Measurements from ENCODE around the gene TMEM248. TPM values are rescaled to one million over a fixed set of nuclear protein-coding genes. Genes with fewer than 3 reads are reported as not detected.
"Not testable (repeated sequence)": the region's sequence is repeated elsewhere in the genome, so short reads cannot be mapped to it uniquely, and the experiment has no call there.

TMEM248 gene
- total and polyA plus RNA-seq, 10 of the 15 experiments (the other 5 are each of a cell fraction or from before 2014, with no cell fraction given), result 6.3 to 93.5 (median 64.9) TPM

DNA sequence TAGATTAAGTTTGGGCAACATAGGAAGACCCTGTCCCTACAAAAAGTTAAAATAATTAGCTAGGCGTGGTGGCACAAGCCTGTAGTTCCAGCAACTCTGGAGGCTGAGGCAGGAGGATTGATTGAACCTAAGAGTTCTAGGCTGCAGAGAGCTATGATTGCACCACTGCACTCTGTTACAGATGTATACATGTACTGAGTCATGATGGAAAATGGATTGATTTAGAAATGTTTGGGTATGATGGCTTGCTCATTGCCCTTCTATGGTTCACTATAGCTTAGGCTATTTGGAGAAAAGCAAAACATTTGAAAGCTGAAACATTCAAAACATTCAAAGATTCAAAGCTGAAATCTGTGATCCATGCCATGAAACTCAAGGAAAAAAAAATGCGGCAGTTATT is 58.0 kb downstream of the TMEM248 start:
- CTCF ChIA-PET; H3K4me1 ChIP-seq (ENCODE audit: control insufficient read depth, insufficient read depth, low read length); H3K36me3 ChIP-seq (ENCODE audit: control insufficient read depth in 2 of 2, insufficient read depth in 2 of 2, low read length in 1 of 2); SMC1A ChIA-PET (ENCODE audit: uncharacterized antibody, unreplicated experiment); FAIRE-seq; intact Hi-C loops (cut with micrococcal nuclease; ENCODE audit: unreplicated experiment); H3K27me3 ChIP-seq (replicated peaks in 1 of 2; ENCODE audit: control insufficient read depth in 2 of 2, insufficient read depth in 2 of 2, low read length in 1 of 2); BruUV-seq (replicated peaks); H3K9ac ChIP-seq (ENCODE audit: control insufficient read depth, insufficient read depth, low read length); H3K27ac ChIP-seq (ENCODE audit: control insufficient read depth, insufficient read depth); H4K20me1 ChIP-seq (ENCODE audit: control insufficient read depth, insufficient read depth); H3K4me2 ChIP-seq (ENCODE audit: control insufficient read depth, insufficient read depth); H3K79me2 ChIP-seq (ENCODE audit: control insufficient read depth, insufficient read depth, low read length); H2AFZ ChIP-seq (ENCODE audit: control insufficient read depth, low read depth, low read length); ATAC-seq; RAD21 ChIA-PET (ENCODE audit: unreplicated experiment); H3K4me3 ChIP-seq; DNase-seq (ENCODE audit: low read depth, low spot score); H3K9me3 ChIP-seq (replicated peaks; ENCODE audit: control insufficient read depth, insufficient read depth, low read length); in situ Hi-C loops (cut with MboI): not testable (repeated sequence)
- POLR2A ChIA-PET, result interaction anchor here (0.7 kb wide), 1 partner anchor 15 kb away, joined by 3 read pairs; no protein-coding TSS in a partner anchor
- 90% methylated on average over 2 of the region's 2 CpGs for WGBS (ENCODE audit: insufficient coverage, insufficient replicate concordance, low lambda C conversion rate, missing lambda C conversion rate)

DNA sequence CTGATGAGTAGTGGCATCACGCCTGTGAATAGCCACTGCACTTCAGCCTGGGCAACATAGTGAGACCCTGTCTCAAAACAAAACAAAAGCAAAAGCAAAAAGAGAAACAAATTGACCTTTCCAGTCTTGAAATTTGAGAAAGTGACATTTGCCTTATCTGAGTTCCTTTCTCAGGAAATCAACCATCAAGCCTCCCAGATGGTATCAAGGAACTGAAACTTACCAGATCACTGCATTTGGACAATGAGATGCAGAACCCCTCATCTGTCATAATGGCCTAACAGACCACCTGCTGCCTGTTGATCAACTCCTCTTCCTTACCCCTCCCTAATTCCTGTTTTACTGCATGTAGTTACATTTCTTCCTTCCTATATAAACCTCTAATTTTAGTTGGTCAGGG is 59.3 kb downstream of the TMEM248 start:
- SMC1A ChIA-PET (ENCODE audit: uncharacterized antibody, unreplicated experiment); intact Hi-C loops (cut with micrococcal nuclease; ENCODE audit: unreplicated experiment); H3K9ac ChIP-seq (ENCODE audit: control insufficient read depth, insufficient read depth, low read length); H3K4me3 ChIP-seq; in situ Hi-C loops (cut with MboI); POLR2A ChIA-PET; H3K4me2 ChIP-seq (ENCODE audit: control insufficient read depth, insufficient read depth); ATAC-seq; H3K4me1 ChIP-seq (ENCODE audit: control insufficient read depth, insufficient read depth, low read length); H3K79me2 ChIP-seq (ENCODE audit: control insufficient read depth, insufficient read depth, low read length); DNase-seq (ENCODE audit: low read depth, low spot score); H3K36me3 ChIP-seq (ENCODE audit: control insufficient read depth in 2 of 2, insufficient read depth in 2 of 2, low read length in 1 of 2); H3K27me3 ChIP-seq (replicated peaks in 1 of 2; ENCODE audit: control insufficient read depth in 2 of 2, insufficient read depth in 2 of 2, low read length in 1 of 2); H2AFZ ChIP-seq (ENCODE audit: control insufficient read depth, low read depth, low read length); H3K27ac ChIP-seq (ENCODE audit: control insufficient read depth, insufficient read depth); H4K20me1 ChIP-seq (ENCODE audit: control insufficient read depth, insufficient read depth); FAIRE-seq; BruUV-seq (replicated peaks); CTCF ChIA-PET; RAD21 ChIA-PET (ENCODE audit: unreplicated experiment); H3K9me3 ChIP-seq (replicated peaks; ENCODE audit: control insufficient read depth, insufficient read depth, low read length): not testable (repeated sequence)
- 50% methylated on average over 1 of the region's 1 CpG for WGBS (ENCODE audit: insufficient coverage, insufficient replicate concordance, low lambda C conversion rate, missing lambda C conversion rate)

DNA sequence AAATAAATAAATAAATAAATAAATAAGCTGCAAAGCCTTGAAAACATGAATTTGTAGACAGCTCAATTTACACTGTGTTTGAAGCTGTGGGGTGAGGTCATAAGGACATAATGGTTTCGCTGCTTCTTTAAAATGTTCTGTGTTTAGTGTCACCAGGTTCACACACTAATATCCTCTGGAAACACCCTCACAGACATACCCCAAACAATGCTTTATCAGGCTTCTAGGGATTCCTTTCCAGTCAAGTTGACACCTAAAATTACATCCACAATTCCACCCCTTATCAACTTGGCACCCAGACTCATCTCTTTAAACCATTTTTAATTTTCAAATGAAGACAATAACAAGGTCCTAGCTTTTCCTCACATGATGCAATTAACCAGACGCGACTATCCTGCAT is 68.5 kb downstream of the TMEM248 start:
- in situ Hi-C loops (cut with MboI); RAD21 ChIA-PET (ENCODE audit: unreplicated experiment); H3K4me2 ChIP-seq (ENCODE audit: control insufficient read depth, insufficient read depth); H3K9ac ChIP-seq (ENCODE audit: control insufficient read depth, insufficient read depth, low read length); POLR2A ChIA-PET; H2AFZ ChIP-seq (ENCODE audit: control insufficient read depth, low read depth, low read length); H3K36me3 ChIP-seq (ENCODE audit: control insufficient read depth in 2 of 2, insufficient read depth in 2 of 2, low read length in 1 of 2); H4K20me1 ChIP-seq (ENCODE audit: control insufficient read depth, insufficient read depth); H3K4me1 ChIP-seq (ENCODE audit: control insufficient read depth, insufficient read depth, low read length); SMC1A ChIA-PET (ENCODE audit: uncharacterized antibody, unreplicated experiment); FAIRE-seq; H3K27me3 ChIP-seq (replicated peaks in 1 of 2; ENCODE audit: control insufficient read depth in 2 of 2, insufficient read depth in 2 of 2, low read length in 1 of 2); H3K4me3 ChIP-seq; H3K9me3 ChIP-seq (replicated peaks; ENCODE audit: control insufficient read depth, insufficient read depth, low read length); H3K79me2 ChIP-seq (ENCODE audit: control insufficient read depth, insufficient read depth, low read length); BruUV-seq (replicated peaks); H3K27ac ChIP-seq (ENCODE audit: control insufficient read depth, insufficient read depth); ATAC-seq; DNase-seq (ENCODE audit: low read depth, low spot score); intact Hi-C loops (cut with micrococcal nuclease; ENCODE audit: unreplicated experiment): not testable (repeated sequence)
- 100% methylated on average over 1 of the region's 3 CpGs for WGBS (ENCODE audit: insufficient coverage, insufficient replicate concordance, low lambda C conversion rate, missing lambda C conversion rate)
- CTCF ChIA-PET, result interaction anchor here (0.6 kb wide), 1 partner anchor 14 kb away, joined by 3 read pairs; no protein-coding TSS in a partner anchor

Measured in GM12878 (cell line).